GM18526 (cell line): Measurements from ENCODE around the gene CAMK1D.

Source experiments
- POLR2A ChIP-seq: IDR thresholded peaks from 3 replicates; pipeline ENCODE4 v1.6.1; 2011; ENCODE audit not compliant: insufficient read length; ENCODE audit errors: extremely low read depth

Gene CAMK1D

GRCh38 chr10:12701696-12702095 is 352.3 kb downstream of the CAMK1D start:
- no peak for TF ChIP-seq POLR2A

- TF ChIP-seq POLR2A = no peak
Observed at GRCh38 chr10:12702215-12702770, 352.9 kb downstream of the CAMK1D start.

- TF ChIP-seq POLR2A = no peak
Observed at GRCh38 chr10:12703126-12703525, 353.8 kb downstream of the CAMK1D start.

- TF ChIP-seq POLR2A = no peak
Observed at GRCh38 chr10:12703813-12704212, 354.5 kb downstream of the CAMK1D start.

- no peak for TF ChIP-seq POLR2A
Observed at GRCh38 chr10:12704488-12704887, 355.1 kb downstream of the CAMK1D start.

- no peak for TF ChIP-seq POLR2A
Observed at GRCh38 chr10:12705943-12706342, 356.6 kb downstream of the CAMK1D start.

- no peak for TF ChIP-seq POLR2A
Observed at GRCh38 chr10:12707461-12708185, 358.3 kb downstream of the CAMK1D start.

GRCh38 chr10:12709000-12709401 is 359.7 kb downstream of the CAMK1D start:
- no peak for TF ChIP-seq POLR2A

- no peak for TF ChIP-seq POLR2A
Observed at GRCh38 chr10:12709521-12709963, 360.2 kb downstream of the CAMK1D start.

- TF ChIP-seq POLR2A = no peak
Observed at GRCh38 chr10:12710157-12710556, 360.8 kb downstream of the CAMK1D start.

GRCh38 chr10:12710594-12711349 is 361.4 kb downstream of the CAMK1D start:
- TF ChIP-seq POLR2A = no peak

GRCh38 chr10:12711350-12711708 is 362.0 kb downstream of the CAMK1D start:
- TF ChIP-seq POLR2A = no peak

GRCh38 chr10:12712293-12712983 is 363.1 kb downstream of the CAMK1D start:
- TF ChIP-seq POLR2A = no peak

- no peak for TF ChIP-seq POLR2A
Observed at GRCh38 chr10:12716042-12716441, 366.7 kb downstream of the CAMK1D start.

- no peak for TF ChIP-seq POLR2A
Observed at GRCh38 chr10:12717981-12718707, 368.8 kb downstream of the CAMK1D start.
